Endothelial cell of umbilical vein (primary cell): ENCODE results near the gene PKNOX2.

Experiments
- EZH2 ChIP-seq: IDR thresholded peaks from 2 replicates; pipeline ENCODE4 v1.6.1; 2012; ENCODE audit warnings: borderline replicate concordance, low read depth, mild to moderate bottlenecking, moderate library complexity, low read length, inconsistent platforms; ENCODE audit not compliant: severe bottlenecking
- FOS ChIP-seq: IDR thresholded peaks from 2 replicates; pipeline ENCODE4 v1.6.1; 2011; ENCODE audit warnings: mild to moderate bottlenecking, low read length, moderate library complexity, borderline replicate concordance; ENCODE audit not compliant: insufficient read depth
- GATA2 ChIP-seq: IDR thresholded peaks from 2 replicates; pipeline ENCODE4 v1.7.0; 2011; ENCODE audit warnings: low read depth, mild to moderate bottlenecking, moderate library complexity, mixed read lengths, low read length; ENCODE audit not compliant: insufficient read length, insufficient read depth
- JUN ChIP-seq: IDR thresholded peaks from 2 replicates; pipeline ENCODE4 v1.6.1; 2011; ENCODE audit warnings: borderline replicate concordance, low read depth; ENCODE audit not compliant: insufficient read length, insufficient read depth
- MYC ChIP-seq: IDR thresholded peaks from one replicate; pipeline ENCODE4 v1.6.1; 2011; ENCODE audit warnings: mild to moderate bottlenecking, low read depth, low read length
- POLR2A ChIP-seq: IDR thresholded peaks from 2 replicates; pipeline ENCODE4 v1.6.1; 2012; ENCODE audit warnings: low read depth, mild to moderate bottlenecking, control low read depth, low read length
- POLR2AphosphoS5 ChIP-seq: IDR thresholded peaks from 2 replicates; pipeline ENCODE4 v1.6.1; 2012; ENCODE audit warnings: low read depth, mild to moderate bottlenecking, control low read depth, low read length, moderate library complexity; ENCODE audit not compliant: insufficient read depth
- TF ChIP-seq, protein P1 (sequence below), 2 donors: IDR thresholded peaks; 1 replicate in 1 of 2; 2 replicates in 1 of 2; pipeline ENCODE4 v1.5.1; 2011; ENCODE audit warnings: low read length in 2 of 2, mild to moderate bottlenecking in 2 of 2, moderate library complexity in 2 of 2, control low read depth in 1 of 2, inconsistent platforms in 1 of 2, low read depth in 1 of 2; ENCODE audit not compliant: insufficient read depth in 1 of 2; ENCODE audit errors: extremely low read depth in 1 of 2
- TF ChIP-seq, protein P2 (sequence below): IDR thresholded peaks from 2 replicates; pipeline ENCODE4 v1.6.1; 2011; ENCODE audit not compliant: insufficient read depth, insufficient read length

DNA sequence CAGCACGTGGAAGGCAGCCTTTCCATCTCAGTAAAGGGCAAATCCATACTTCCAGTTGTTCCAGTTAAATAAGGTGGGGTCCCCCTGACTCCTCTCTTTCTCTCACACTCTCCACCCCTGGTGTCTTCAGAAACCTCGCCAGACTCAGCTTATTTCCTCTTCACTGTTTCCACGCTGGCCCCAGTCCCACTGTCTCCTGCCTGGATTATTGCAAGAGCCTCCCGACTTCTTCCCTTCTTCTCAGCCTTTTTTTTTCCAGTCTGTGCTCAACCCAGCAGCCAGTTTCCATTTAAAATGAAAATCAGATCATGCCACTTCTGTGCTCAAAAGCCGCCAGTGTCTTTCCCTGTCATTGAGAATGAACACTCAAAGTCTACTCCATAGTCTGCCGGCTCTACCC is 131.4 kb downstream of the PKNOX2 start:
- TF ChIP-seq, protein P1, sequence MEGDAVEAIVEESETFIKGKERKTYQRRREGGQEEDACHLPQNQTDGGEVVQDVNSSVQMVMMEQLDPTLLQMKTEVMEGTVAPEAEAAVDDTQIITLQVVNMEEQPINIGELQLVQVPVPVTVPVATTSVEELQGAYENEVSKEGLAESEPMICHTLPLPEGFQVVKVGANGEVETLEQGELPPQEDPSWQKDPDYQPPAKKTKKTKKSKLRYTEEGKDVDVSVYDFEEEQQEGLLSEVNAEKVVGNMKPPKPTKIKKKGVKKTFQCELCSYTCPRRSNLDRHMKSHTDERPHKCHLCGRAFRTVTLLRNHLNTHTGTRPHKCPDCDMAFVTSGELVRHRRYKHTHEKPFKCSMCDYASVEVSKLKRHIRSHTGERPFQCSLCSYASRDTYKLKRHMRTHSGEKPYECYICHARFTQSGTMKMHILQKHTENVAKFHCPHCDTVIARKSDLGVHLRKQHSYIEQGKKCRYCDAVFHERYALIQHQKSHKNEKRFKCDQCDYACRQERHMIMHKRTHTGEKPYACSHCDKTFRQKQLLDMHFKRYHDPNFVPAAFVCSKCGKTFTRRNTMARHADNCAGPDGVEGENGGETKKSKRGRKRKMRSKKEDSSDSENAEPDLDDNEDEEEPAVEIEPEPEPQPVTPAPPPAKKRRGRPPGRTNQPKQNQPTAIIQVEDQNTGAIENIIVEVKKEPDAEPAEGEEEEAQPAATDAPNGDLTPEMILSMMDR (IDR thresholded peaks at IDR 0.05; ENCODE audit: extremely low read depth in 1 of 2, insufficient read depth in 1 of 2, low read depth in 1 of 2, low read length in 2 of 2), result no peak
- TF ChIP-seq POLR2AphosphoS5, result no peak
- no peak for TF ChIP-seq POLR2A
- no peak for TF ChIP-seq EZH2
- TF ChIP-seq, protein P2, sequence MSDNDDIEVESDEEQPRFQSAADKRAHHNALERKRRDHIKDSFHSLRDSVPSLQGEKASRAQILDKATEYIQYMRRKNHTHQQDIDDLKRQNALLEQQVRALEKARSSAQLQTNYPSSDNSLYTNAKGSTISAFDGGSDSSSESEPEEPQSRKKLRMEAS, result no peak
- TF ChIP-seq FOS, result no peak
- no peak for TF ChIP-seq JUN
- TF ChIP-seq MYC, result no peak
- no peak for TF ChIP-seq GATA2
